ENCODE measurements around the gene MAP3K21.

DNA sequence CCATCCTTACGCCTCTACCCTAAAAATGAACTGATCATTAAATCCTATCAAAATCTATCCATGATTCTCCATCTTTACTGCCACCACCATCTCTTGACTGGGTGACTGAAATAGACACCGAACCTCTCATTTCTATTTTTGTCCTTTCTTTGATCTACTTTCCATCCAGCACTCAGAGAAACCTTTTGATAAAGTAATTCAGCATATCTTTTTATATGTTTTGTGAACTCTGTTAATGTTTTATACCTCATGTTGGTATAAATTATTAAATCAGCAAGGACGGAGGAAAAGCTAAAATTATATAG is 45.0 kb upstream of the MAP3K21 start:
- TF ChIP-seq, protein P1, sequence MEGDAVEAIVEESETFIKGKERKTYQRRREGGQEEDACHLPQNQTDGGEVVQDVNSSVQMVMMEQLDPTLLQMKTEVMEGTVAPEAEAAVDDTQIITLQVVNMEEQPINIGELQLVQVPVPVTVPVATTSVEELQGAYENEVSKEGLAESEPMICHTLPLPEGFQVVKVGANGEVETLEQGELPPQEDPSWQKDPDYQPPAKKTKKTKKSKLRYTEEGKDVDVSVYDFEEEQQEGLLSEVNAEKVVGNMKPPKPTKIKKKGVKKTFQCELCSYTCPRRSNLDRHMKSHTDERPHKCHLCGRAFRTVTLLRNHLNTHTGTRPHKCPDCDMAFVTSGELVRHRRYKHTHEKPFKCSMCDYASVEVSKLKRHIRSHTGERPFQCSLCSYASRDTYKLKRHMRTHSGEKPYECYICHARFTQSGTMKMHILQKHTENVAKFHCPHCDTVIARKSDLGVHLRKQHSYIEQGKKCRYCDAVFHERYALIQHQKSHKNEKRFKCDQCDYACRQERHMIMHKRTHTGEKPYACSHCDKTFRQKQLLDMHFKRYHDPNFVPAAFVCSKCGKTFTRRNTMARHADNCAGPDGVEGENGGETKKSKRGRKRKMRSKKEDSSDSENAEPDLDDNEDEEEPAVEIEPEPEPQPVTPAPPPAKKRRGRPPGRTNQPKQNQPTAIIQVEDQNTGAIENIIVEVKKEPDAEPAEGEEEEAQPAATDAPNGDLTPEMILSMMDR (IDR thresholded peaks at IDR 0.05; ENCODE audit: low read depth, low read length, poor library complexity, severe bottlenecking) = no peak
- no peak for TF ChIP-seq EZH2phosphoT487 (IDR thresholded peaks at IDR 0.05; ENCODE audit: borderline replicate concordance, low read length)

Measured in DOHH2 (cell line).